ENCODE measurements around the gene ITLN2. TPM values are rescaled to one million over a fixed set of nuclear protein-coding genes. Genes with fewer than 3 reads are reported as not detected.
A peak's percentile ranks its signal among the peaks of the same experiment; 100 is the strongest.
"Not testable (repeated sequence)": the region's sequence is repeated elsewhere in the genome, so short reads cannot be mapped to it uniquely, and the experiment has no call there.

ITLN2 gene
- total RNA-seq = not detected

DNA sequence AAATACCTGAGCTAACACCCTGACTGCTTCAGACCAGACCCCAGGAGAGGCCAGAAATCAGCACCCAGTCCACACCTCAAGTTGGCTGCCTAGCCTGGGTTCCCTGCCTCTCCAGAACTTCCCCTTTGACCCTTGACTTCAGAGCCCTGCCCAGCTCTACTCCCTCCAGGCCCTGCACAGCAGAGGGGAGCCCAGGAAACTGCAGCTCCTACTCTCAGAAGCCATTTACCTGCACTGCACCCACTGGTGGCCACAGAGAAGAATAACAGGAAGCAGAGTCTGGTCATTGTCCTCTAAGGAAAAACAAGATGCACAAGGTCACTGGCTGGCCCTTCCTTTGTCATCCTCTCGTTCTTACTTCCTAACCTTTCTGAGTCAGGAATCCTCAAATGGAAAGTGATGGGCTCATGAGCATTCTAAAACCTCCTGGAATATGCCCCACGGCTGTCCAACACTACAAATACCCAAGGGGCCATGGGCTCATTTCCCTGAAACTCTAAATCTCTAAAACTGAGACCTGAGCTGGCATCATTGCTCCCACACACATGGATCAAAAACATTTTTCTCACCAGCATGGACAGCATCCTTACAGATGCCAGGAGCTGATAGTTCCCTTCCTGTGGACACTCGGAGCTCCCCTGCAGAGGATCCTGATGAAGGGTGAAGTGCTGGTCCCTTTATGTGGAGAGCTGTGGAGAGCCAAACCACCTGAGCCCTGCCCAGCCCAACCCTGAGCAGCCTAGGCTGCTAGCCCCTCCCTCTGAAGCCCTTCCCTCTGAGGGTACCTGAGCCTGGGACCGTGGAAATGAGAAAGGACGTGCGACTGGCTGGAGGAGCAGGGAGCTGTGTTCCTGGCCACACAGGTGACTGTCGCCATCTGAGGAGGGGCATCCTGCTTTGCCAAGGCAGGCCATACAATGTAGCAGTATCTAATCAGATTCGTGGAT lies at the start of gene ITLN2:
TSS of gene ITLN2 (minus strand) at position 652 of the 947 bp plus-strand sequence. CDS start at position 584, 68 bp downstream.
- ChIA-PET POLR2A (interaction anchor here (0.8 to 2.4 kb wide), 4 partner anchors 66 to 327 kb away, joined by 3 to 21 read pairs (median 4); partner anchors contain the start of gene F11R), CTCF (interaction anchor here (0.6 to 7.3 kb wide), 35 partner anchors 8 to 276 kb away, joined by 3 to 300 read pairs (median 5); partner anchors contain the start of genes CD244, CD48 and TSTD1)
- no peaks in the 10 kb centered on the region for H3K9me3 Mint-ChIP-seq
- H3K36me3 Mint-ChIP-seq (ENCODE audit: low read depth) = no peaks in the 10 kb centered on the region
- DNase-seq = peak; percentile 64
- no peak within 1 kb of the TSS for H3K4me3 Mint-ChIP-seq
- peaks cover 2% of the 10 kb centered on the region for H3K27me3 Mint-ChIP-seq
- H3K27ac Mint-ChIP-seq = no peak within 1 kb of the TSS
- peaks cover 7% of the 10 kb centered on the region for H3K4me1 Mint-ChIP-seq

DNA sequence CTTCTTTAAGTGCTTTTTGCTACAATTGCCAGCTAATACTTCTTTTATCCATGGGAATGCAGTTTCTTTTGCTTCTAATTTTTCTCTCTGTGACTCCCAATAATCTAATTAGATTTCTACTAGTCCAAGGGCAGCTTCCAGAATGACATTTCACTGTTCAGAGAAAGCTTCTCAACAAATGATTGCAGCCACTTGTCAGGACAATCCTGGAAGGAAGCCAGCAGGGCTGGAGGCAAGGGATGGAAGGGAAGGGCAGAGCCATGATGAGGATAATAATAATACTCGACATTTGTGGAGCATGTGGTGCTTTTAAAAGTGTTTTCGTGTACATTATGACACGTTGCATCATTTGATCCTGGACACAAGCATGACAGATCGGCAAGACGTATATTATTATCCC lies 46.9 kb upstream of the ITLN2 start:
- Mint-ChIP-seq H3K4me1 (peaks cover 7% of the 10 kb centered on the region), H3K27me3 (no peaks in the 10 kb centered on the region), H3K4me3 (no peak overlapping the region), H3K27ac (no peak overlapping the region), H3K36me3 (ENCODE audit: low read depth) (peaks cover 15% of the 10 kb centered on the region), H3K9me3 (no peaks in the 10 kb centered on the region)
- no peak for DNase-seq
- ChIA-PET CTCF (interaction anchor here (2.4 kb wide), 1 partner anchor 12 kb away, joined by 12 read pairs; no protein-coding TSS in a partner anchor), POLR2A (interaction anchor here (1.7 kb wide), 1 partner anchor 20 kb away, joined by 4 read pairs; the partner anchor contains the start of gene F11R)

DNA sequence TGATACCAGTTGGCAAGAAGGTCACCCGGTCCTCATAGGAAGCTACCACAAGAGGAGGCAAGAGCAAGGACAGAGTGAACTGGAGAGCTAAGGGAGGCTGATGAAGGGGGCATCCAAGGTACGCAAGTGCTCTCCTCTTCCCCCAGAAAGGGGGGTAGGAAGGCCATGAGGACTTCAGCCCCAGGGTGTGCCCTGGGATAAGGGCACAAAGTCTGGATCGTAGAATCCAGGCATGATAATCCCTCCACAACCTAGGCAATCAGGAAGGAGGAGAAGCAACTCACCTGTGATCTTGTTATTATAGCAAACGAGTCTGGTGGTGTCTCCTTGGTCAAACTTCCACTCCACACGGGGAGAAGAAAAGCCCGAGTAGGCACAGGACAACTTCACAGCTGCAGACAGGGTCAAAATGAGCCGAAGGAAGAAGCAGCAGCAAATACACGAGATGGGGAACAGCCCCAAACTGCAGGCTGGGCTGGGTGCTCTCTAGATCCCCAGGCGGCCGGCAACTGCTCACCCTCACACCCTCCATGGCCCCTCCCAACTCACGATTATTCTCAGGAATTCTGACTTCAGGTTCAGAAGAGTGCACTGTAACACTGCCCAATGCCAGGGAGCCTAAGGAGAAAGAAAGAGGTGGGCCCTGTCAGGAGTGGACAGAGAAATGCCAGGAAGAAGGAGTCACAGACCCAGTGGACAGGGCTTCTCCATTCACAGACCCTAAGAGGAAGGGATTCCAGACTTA lies 46.3 kb upstream of the ITLN2 start:
- H3K27me3 Mint-ChIP-seq = no peaks in the 10 kb centered on the region
- H3K36me3 Mint-ChIP-seq (ENCODE audit: low read depth) = peaks cover 15% of the 10 kb centered on the region
- peaks cover 7% of the 10 kb centered on the region for H3K4me1 Mint-ChIP-seq
- H3K4me3 Mint-ChIP-seq = no peak overlapping the region
- no peak for DNase-seq
- POLR2A ChIA-PET = interaction anchor here (1.7 kb wide), 1 partner anchor 20 kb away, joined by 4 read pairs; the partner anchor contains the start of gene F11R
- CTCF ChIA-PET = interaction anchor here (2.4 kb wide), 1 partner anchor 11 kb away, joined by 12 read pairs; no protein-coding TSS in a partner anchor
- no peak overlapping the region for H3K27ac Mint-ChIP-seq
- no peaks in the 10 kb centered on the region for H3K9me3 Mint-ChIP-seq

DNA sequence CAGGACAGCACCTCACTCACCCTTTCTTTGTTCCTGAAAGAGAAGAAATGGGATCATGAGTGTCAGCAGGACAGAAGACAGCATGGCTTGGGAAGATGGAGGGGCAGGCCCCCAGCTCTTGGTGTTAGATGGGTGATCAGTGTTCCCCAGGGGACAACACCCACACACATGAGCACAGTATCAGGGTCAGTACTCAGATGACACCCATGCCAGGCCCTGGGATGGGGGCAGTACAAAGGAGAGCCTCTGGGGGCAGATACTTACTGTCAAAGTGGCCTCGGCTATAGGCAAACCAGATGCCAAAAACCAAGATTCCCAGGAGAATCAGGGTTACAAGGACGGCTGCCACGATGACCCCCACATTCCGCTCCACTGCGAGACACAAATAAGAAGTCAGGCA lies 44.8 kb upstream of the ITLN2 start:
- Mint-ChIP-seq H3K9me3 (no peaks in the 10 kb centered on the region), H3K27me3 (no peaks in the 10 kb centered on the region), H3K27ac (no peak overlapping the region), H3K4me1 (peaks cover 9% of the 10 kb centered on the region), H3K36me3 (ENCODE audit: low read depth) (peaks cover 15% of the 10 kb centered on the region), H3K4me3 (no peak overlapping the region)
- no peak for DNase-seq
- CTCF ChIA-PET = interaction anchor here (0.8 to 2.4 kb wide), 2 partner anchors 9 to 97 kb away, joined by 3 to 12 read pairs; no protein-coding TSS in a partner anchor
- POLR2A ChIA-PET = no interaction called here

DNA sequence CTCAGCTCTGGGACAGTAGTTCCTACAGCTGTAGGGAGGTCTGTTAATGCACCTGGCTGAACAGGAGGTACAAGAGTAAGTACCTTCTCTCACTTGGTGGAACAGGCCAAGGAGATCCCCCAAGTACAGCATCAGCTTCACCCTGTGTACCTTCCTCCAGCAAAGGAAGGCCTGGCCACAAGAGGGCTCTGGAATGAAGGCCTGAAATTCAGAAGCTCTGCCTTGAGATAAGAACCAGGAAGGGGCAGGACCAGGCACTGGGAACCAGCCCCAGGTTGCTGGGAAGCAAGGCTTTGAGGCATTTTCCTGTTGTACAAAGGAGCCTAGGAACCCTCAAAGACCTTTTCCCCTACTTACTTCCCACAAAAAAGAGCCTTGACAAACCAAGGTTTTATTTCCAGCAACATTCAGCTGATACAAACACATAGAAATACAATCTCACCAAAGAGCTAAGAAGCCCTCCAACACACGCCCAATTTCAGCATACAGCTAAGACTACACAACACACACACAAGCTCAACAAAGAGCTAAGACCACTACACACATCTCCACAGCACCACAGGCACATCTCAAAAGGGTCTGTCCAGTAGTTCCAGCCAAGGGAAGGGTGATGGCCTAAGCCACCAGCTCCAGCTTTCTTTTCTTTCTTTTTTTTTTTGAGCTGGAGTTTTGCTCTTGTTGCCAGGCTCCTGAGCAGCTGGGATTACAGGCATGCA lies 42.9 kb upstream of the ITLN2 start:
- CTCF ChIA-PET = interaction anchor here (0.6 to 3.9 kb wide), 29 partner anchors 9 to 228 kb away, joined by 3 to 30 read pairs (median 4); partner anchors contain the start of genes F11R, ITLN2, KLHDC9 and TOMM40L

DNA sequence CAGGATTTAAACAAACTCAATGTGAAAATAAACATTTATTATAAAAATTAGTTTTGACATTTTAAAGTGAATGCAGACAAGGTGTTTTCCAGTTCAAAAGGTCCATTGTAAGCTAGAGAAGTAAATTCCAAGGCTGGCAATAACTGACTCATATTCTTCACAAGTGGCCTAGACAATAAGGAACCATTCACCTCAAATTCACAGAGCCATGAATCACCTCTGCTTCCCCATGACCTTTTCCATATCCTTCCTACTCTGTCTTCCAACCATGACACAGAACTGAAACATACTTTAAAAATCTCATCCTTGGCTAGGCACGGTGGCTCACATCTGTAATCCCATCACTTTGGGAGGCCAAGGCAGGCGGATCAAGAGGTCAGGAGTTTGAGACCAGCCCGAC lies 41.6 kb upstream of the ITLN2 start:
- no peak for DNase-seq
- ChIA-PET CTCF (interaction anchor here (1.1 to 3.9 kb wide), 4 partner anchors 9 to 144 kb away, joined by 3 to 30 read pairs (median 9); partner anchors contain the start of genes F11R and KLHDC9), POLR2A (no interaction called here)
- Mint-ChIP-seq H3K36me3 (ENCODE audit: low read depth) (peaks cover 15% of the 10 kb centered on the region), H3K27me3 (no peaks in the 10 kb centered on the region), H3K4me3 (no peak overlapping the region), H3K27ac (no peak overlapping the region), H3K4me1 (peaks cover 9% of the 10 kb centered on the region), H3K9me3 (no peaks in the 10 kb centered on the region)

More for the DNA sequence above, 42.9 kb upstream of the ITLN2 start:
- Mint-ChIP-seq H3K27me3 (no peaks in the 10 kb centered on the region), H3K4me1 (peaks cover 9% of the 10 kb centered on the region), H3K9me3 (no peaks in the 10 kb centered on the region), H3K27ac (no peak overlapping the region), H3K36me3 (ENCODE audit: low read depth) (peaks cover 15% of the 10 kb centered on the region), H3K4me3 (no peak overlapping the region)
- POLR2A ChIA-PET = interaction anchor here (1.0 to 2.4 kb wide), 5 partner anchors 8 to 101 kb away, joined by 3 to 13 read pairs (median 6); partner anchors contain the start of genes ARHGAP30, KLHDC9 and USF1
- peak; percentile 59 for DNase-seq

DNA sequence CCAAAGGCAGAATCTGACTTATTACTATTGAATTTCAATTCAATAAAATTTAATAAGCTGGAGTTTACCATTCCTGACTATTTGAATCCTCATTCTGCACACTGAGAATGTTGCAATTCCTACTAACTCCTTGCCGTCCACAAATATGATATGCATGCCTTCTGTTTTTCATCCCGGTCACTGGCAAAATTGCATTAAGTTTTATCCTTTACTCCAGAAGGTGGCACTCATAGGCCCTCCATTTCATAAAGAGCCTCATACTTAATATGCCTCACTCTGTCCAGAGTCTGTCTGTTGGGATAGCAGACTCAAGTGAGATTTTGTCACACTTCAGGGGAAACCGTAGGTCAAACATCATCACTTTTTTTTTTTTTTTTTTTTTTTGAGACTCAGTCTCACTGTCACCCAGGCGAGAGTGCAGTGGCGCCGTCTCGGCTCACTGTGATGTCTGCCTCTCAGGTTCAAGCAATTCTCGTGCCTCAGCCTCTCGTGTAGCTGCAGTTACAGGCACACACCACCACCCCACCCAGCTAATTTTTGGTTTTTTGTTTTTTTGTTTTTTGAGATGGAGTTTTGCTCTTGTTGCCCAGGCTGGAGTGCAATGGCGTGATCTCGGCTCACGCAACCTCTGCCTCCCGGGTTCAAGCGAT lies 39.1 kb upstream of the ITLN2 start:
- CTCF ChIA-PET = interaction anchor here (0.6 to 2.1 kb wide), 6 partner anchors 20 to 535 kb away, joined by 3 to 8 read pairs (median 3); partner anchors contain the start of gene KLHDC9
- POLR2A ChIA-PET = no interaction called here
- DNase-seq = no peak
- Mint-ChIP-seq H3K4me3 (no peak overlapping the region), H3K27ac (no peak overlapping the region), H3K9me3 (no peaks in the 10 kb centered on the region), H3K27me3 (no peaks in the 10 kb centered on the region), H3K36me3 (ENCODE audit: low read depth) (peaks cover 3% of the 10 kb centered on the region), H3K4me1 (peaks cover 17% of the 10 kb centered on the region)

DNA sequence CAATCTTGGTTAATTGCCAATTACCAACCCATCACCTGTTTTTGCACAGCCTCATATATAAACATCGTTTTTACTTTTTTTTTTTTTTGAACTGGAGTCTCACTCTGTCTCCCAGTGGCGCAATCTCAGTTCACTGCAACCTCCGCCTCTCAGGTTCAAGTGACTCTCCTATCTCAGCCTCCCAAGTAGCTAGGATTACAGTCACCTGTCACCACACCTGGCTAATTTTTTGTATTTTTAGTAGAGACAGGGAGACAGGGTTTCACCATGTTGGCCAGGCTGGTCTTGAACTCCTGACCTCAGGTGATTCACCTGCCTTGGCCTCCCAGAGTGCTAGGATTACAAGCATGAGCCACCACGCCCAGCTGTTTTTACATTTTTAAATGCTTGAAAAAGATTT lies 37.4 kb upstream of the ITLN2 start:
- CTCF ChIA-PET = interaction anchor here (0.6 to 4.6 kb wide), 9 partner anchors 16 to 264 kb away, joined by 3 to 42 read pairs (median 4); partner anchors contain the start of genes KLHDC9 and TSTD1
- H3K36me3 Mint-ChIP-seq (ENCODE audit: low read depth); POLR2A ChIA-PET; H3K9me3 Mint-ChIP-seq; H3K27me3 Mint-ChIP-seq; H3K4me3 Mint-ChIP-seq; DNase-seq; H3K27ac Mint-ChIP-seq: not testable (repeated sequence)
- peaks cover 12% of the 10 kb centered on the region for H3K4me1 Mint-ChIP-seq

DNA sequence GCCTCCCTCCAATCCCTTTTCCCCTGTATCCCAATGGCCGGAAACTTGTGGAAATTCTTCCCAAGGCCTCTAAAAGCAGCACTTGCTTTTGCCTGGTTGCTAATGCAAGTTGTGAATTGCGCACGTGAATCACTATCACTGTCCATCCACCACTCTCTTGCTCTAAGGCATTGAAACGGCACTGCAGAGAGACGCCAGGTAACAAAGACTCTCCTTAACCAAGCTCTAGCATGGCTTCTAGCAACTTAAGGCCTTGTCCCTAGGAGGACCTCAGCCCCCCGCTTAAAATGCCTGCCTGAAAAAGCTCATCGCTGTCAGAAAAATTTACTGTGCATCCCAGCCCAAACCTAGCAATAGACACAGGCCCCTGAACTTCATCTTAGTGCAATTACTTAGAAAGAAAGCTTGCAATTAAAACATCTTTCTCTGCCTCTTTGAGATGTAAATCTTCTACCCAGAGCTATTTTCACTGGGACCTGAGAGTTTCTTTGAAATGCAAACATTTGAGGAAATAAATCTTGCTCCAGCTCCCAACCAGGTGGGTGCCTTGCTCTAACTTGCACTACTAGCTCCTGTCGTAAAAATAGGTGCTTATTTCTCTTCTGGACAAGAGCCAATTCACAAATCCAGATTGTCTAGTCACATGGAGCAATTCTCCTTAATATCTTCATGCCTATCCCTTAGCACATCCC lies 32.9 kb upstream of the ITLN2 start:
- Mint-ChIP-seq H3K27me3 (peaks cover 12% of the 10 kb centered on the region), H3K36me3 (ENCODE audit: low read depth) (no peaks in the 10 kb centered on the region), H3K4me3 (no peak overlapping the region), H3K27ac (no peak overlapping the region), H3K4me1 (peaks cover 7% of the 10 kb centered on the region), H3K9me3 (no peaks in the 10 kb centered on the region)
- ChIA-PET CTCF (interaction anchor here (0.7 to 1.0 kb wide), 3 partner anchors 9 to 18 kb away, joined by 3 to 4 read pairs (median 4); no protein-coding TSS in a partner anchor), POLR2A (interaction anchor here (0.8 to 1.4 kb wide), 2 partner anchors 12 to 130 kb away, joined by 3 read pairs; partner anchors contain the start of genes NIT1 and PFDN2)
- DNase-seq = no peak

DNA sequence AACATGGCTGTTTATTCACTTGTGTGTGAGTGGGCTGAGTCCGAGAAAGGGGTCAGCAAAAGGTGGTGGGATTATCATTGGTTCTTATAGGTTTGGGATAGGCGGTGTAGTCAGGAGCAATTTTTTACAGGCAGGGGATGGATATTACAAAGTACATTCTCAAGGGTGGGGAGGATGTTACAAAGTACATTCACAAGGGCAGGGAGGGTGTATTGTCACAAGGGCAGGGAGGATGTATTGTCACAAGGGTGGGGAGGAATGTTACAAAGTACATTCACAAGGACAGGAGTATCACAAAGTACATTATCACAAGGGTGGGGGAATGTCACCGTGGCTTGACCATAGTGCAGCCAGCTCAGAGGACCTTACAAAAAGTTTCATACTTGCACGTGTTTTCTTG lies 31.1 kb upstream of the ITLN2 start:
- H3K27ac Mint-ChIP-seq = no peak overlapping the region
- no peak for DNase-seq
- peaks cover 17% of the 10 kb centered on the region for H3K4me1 Mint-ChIP-seq
- H3K4me3 Mint-ChIP-seq = no peak overlapping the region
- H3K36me3 Mint-ChIP-seq (ENCODE audit: low read depth) = no peaks in the 10 kb centered on the region
- H3K27me3 Mint-ChIP-seq = peaks cover 27% of the 10 kb centered on the region
- ChIA-PET POLR2A (no interaction called here), CTCF (interaction anchor here (0.7 kb wide), 2 partner anchors 29 to 55 kb away, joined by 3 to 5 read pairs; no protein-coding TSS in a partner anchor)
- H3K9me3 Mint-ChIP-seq = no peaks in the 10 kb centered on the region

Data from activated CD4-positive, alpha-beta memory T cell treated with anti-CD3 and anti-CD28 coated beads, Interleukin-2, amount 10 ng/mL, durations not matched to agents 7 days and 5 days (primary cell).